Erythroblast (primary cell): ENCODE results near the gene CPEB4.

Source experiments
- GATA1 ChIP-seq: IDR thresholded peaks from 2 replicates; pipeline ENCODE4 v1.6.1; 2011; ENCODE audit warnings: low read depth, mild to moderate bottlenecking, control low read depth, low read length, moderate library complexity
- POLR2A ChIP-seq: IDR thresholded peaks from 2 replicates; pipeline ENCODE4 v1.6.1; 2011; ENCODE audit warnings: mild to moderate bottlenecking, low read length

DNA sequence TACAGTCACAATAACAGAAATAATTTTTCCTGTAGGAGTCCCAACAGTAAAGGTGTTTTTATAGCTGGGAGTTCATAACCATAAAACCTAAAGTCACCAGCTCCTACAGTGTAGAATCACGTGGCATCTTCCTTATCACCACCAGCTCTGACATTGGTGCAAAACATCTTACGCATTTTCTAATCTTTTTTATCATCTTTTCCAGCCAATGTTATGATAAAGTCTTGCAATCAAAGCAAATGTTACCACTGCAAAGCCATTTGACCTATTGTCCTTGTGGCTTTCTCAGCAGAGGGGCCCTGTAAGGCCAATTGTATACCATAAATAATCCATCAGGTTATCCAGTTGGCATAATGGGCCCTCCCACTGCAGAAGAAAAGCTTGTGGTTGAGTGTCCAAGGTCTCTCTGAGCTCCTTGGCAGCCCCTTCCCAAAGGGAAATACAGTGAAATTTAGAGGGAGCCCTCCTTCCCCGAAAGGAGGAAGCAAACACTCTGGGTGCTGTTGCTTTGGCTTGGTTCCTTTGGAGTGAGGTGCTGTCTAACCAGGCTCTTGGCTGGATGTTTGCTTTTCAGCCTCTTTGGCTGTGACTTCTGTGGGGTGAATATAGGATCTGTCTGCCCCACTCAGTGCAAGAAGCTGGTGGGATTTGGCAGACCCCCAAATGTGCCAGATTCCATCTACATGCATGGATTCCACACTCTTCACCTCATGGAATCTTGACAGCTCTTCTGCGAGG, 29.3 kb upstream of the CPEB4 start:
- no peak for TF ChIP-seq POLR2A
- no peak for TF ChIP-seq GATA1
